HCT116 (cell line): ENCODE data around the gene PUSL1. TPM values are rescaled to one million over a fixed set of nuclear protein-coding genes. Genes with fewer than 3 reads are reported as not detected.

Experiments
- ATAC-seq: fragments of 200-7000 bp; cut with Tn5 transposase; 2 replicates; pipeline ENCODE4 v1.9.1; 2020; ENCODE audit warnings: mild to moderate bottlenecking, moderate library complexity
- BruUV-seq: library from RNA; stranded (reverse); fragments of 400-500 nt; replicated peaks from 2 replicates; lab custom pipeline; 2021; lab: Mats Ljungman, UMichigan
- CTCF ChIA-PET: fragments of 300-600 bp; sonication (Branson Sonifier 250); formaldehyde crosslinking; loops from one replicate; lab custom pipeline; 2021; ENCODE audit warnings: antibody characterized with exemption; lab: Charles Lee
- POLR2A ChIA-PET: fragments of 300-600, 350-600 bp; sonication (Branson Sonifier 250); formaldehyde crosslinking; loops from one replicate; lab custom pipeline; 2021; ENCODE audit warnings: antibody characterized with exemption; lab: Charles Lee
- RAD21 ChIA-PET, 2 experiments: fragments of 300-600 bp; sonication (Branson Sonifier 250); formaldehyde crosslinking; loops; one replicate each; lab custom pipeline; 2023; ENCODE audit warnings: low total read pairs in 2 of 2; ENCODE audit not compliant: uncharacterized antibody in 2 of 2, unreplicated experiment in 2 of 2, low non-redundant PET in 1 of 2; lab: Charles Lee
- DNase-seq: peaks from one replicate; pipeline ENCODE4 v3.0.0-alpha.2; 2010; ENCODE audit warnings: low read depth, low spot score
- H2AFZ ChIP-seq: fragments of 200-600 bp; shearing (Covaris generic), sonication (generic); 2 replicates; pipeline ENCODE4 v1.6.1; 2017; ENCODE audit warnings: low read depth, mixed run types, mixed read lengths, antibody characterized with exemption, low read length; ENCODE audit not compliant: poor library complexity, severe bottlenecking
- H3K27ac ChIP-seq: 2 replicates; pipeline ENCODE4 v1.5.1; 2012; ENCODE audit warnings: low read depth, low read length
- H3K27me3 ChIP-seq: fragments of 200-600 bp; sonication (generic); 2 replicates; pipeline ENCODE4 v1.6.1; 2016; ENCODE audit warnings: mixed run types, low read length, mixed read lengths; ENCODE audit not compliant: insufficient read depth
- H3K36me3 ChIP-seq, 2 experiments: fragments of 200-500 bp in 1 of 2; fragments of 200-600 bp in 1 of 2; sonication (Bioruptor generic) in 1 of 2; sonication (generic) in 1 of 2; 2 replicates each; pipeline versions ENCODE4 v1.5.1 to v1.6.1; 2014 to 2016; ENCODE audit warnings: low read length in 2 of 2, inconsistent platforms in 1 of 2, mixed read lengths in 1 of 2, mixed run types in 1 of 2; ENCODE audit not compliant: insufficient read depth in 2 of 2, control insufficient read depth in 1 of 2
- H3K4me1 ChIP-seq, 2 experiments: fragments of 200-600 bp in 1 of 2; sonication (generic) in 1 of 2; 2 replicates each; pipeline versions ENCODE4 v1.5.1 to v1.6.1; 2012 to 2017; ENCODE audit warnings: low read length in 2 of 2, inconsistent platforms in 1 of 2, mild to moderate bottlenecking in 1 of 2, mixed read lengths in 1 of 2, mixed run types in 1 of 2, moderate library complexity in 1 of 2; ENCODE audit not compliant: insufficient read depth in 2 of 2, control insufficient read depth in 1 of 2
- H3K4me2 ChIP-seq: fragments of 200-600 bp; sonication (generic); 2 replicates; pipeline ENCODE4 v1.6.1; 2017; ENCODE audit warnings: mixed run types, low read length, mixed read lengths
- H3K4me3 ChIP-seq, 2 experiments: fragments of 200-600 bp in 1 of 2; sonication (generic) in 1 of 2; replicated peaks in 1 of 2; 2 replicates each; pipeline ENCODE4 v1.5.1; 2011 to 2016; ENCODE audit warnings: low read length in 2 of 2, control low read depth in 1 of 2, low read depth in 1 of 2, mild to moderate bottlenecking in 1 of 2, mixed read lengths in 1 of 2, mixed run types in 1 of 2
- H3K79me2 ChIP-seq: fragments of 200-600 bp; sonication (generic); 2 replicates; pipeline ENCODE4 v1.6.1; 2017; ENCODE audit warnings: mild to moderate bottlenecking, mixed run types, low read length, moderate library complexity, mixed read lengths; ENCODE audit not compliant: insufficient read depth
- H3K9ac ChIP-seq: fragments of 200-600 bp; sonication (generic); 2 replicates; pipeline ENCODE4 v1.6.1; 2016; ENCODE audit warnings: low read length, mixed read lengths
- H3K9me2 ChIP-seq: fragments of 200-600 bp; sonication (generic), shearing (Covaris generic); 2 replicates; pipeline ENCODE4 v1.6.1; 2017; ENCODE audit warnings: mixed run types, mild to moderate bottlenecking, moderate library complexity; ENCODE audit not compliant: insufficient read depth
- H3K9me3 ChIP-seq, 2 experiments: fragments of 200-500 bp in 1 of 2; fragments of 200-600 bp in 1 of 2; sonication (Bioruptor generic) in 1 of 2; sonication (generic) in 1 of 2; 2 replicates each; pipeline ENCODE4 v1.6.1; 2014 to 2017; ENCODE audit warnings: low read length in 2 of 2, mixed read lengths in 2 of 2, inconsistent platforms in 1 of 2, low read depth in 1 of 2, mild to moderate bottlenecking in 1 of 2, mixed run types in 1 of 2, moderate library complexity in 1 of 2; ENCODE audit not compliant: control insufficient read depth in 1 of 2, insufficient read depth in 1 of 2
- H4K20me1 ChIP-seq: fragments of 200-600 bp; sonication (generic), shearing (Covaris generic); 2 replicates; pipeline ENCODE4 v1.6.1; 2017; ENCODE audit warnings: mixed run types, mild to moderate bottlenecking, moderate library complexity; ENCODE audit not compliant: insufficient read depth
- ATF3 ChIP-seq: IDR thresholded peaks from 2 replicates; pipeline ENCODE4 v1.6.1; 2012
- CBX3 ChIP-seq: IDR thresholded peaks from 2 replicates; pipeline ENCODE4 v1.6.1; 2012; ENCODE audit warnings: low read depth
- CTCF ChIP-seq, 3 experiments: fragments of 200-600 bp in 1 of 3; sonication (generic) in 1 of 3; IDR thresholded peaks in 2 of 3; conservative IDR thresholded peaks in 1 of 3; 2 replicates each; pipeline ENCODE4 v1.5.1; 2012 to 2017; ENCODE audit warnings: low read depth in 2 of 3, low read length in 2 of 3, antibody characterized with exemption in 1 of 3, borderline replicate concordance in 1 of 3, control low read depth in 1 of 3, mild to moderate bottlenecking in 1 of 3, mixed read lengths in 1 of 3, mixed run types in 1 of 3, moderate library complexity in 1 of 3; ENCODE audit not compliant: insufficient read depth in 1 of 3
- MAX ChIP-seq: IDR thresholded peaks from 2 replicates; pipeline ENCODE4 v1.6.1; 2012
- POLR2A ChIP-seq: IDR thresholded peaks from 2 replicates; pipeline ENCODE4 v1.7.0; 2011; ENCODE audit warnings: borderline replicate concordance; ENCODE audit not compliant: insufficient read depth, insufficient read length; ENCODE audit errors: extremely low read depth
- POLR2AphosphoS5 ChIP-seq: IDR thresholded peaks from 2 replicates; pipeline ENCODE4 v1.6.1; 2011; ENCODE audit warnings: mild to moderate bottlenecking, low read depth, low read length, moderate library complexity
- RAD21 ChIP-seq: IDR thresholded peaks from 2 replicates; pipeline ENCODE4 v1.6.1; 2012; ENCODE audit warnings: low read depth, mild to moderate bottlenecking
- REST ChIP-seq: IDR thresholded peaks from 2 replicates; pipeline ENCODE4 v1.6.1; 2012; ENCODE audit warnings: low read depth
- SIN3A ChIP-seq: IDR thresholded peaks from 2 replicates; pipeline ENCODE4 v1.6.1; 2012; ENCODE audit warnings: low read depth
- SP1 ChIP-seq: IDR thresholded peaks from 2 replicates; pipeline ENCODE4 v1.6.1; 2012; ENCODE audit warnings: low read depth
- TCF7L2 ChIP-seq: IDR thresholded peaks from 2 replicates; pipeline ENCODE4 v1.7.0; 2011; ENCODE audit warnings: borderline replicate concordance, inconsistent platforms; ENCODE audit not compliant: insufficient read depth, insufficient read length; ENCODE audit errors: extremely low read depth
- ZBTB33 ChIP-seq: IDR thresholded peaks from 2 replicates; pipeline ENCODE4 v1.6.1; 2011; ENCODE audit warnings: mild to moderate bottlenecking, low read length, moderate library complexity; ENCODE audit not compliant: insufficient replicate concordance; ENCODE audit errors: extremely low read depth
- ZFX ChIP-seq: fragments of 450-650 bp; IDR thresholded peaks from 2 replicates; pipeline ENCODE4 v1.6.1; 2017
- ZNF274 ChIP-seq: fragments of 200-500 bp; sonication (Bioruptor generic); IDR thresholded peaks from 2 replicates; pipeline ENCODE4 v1.6.1; 2014; ENCODE audit warnings: mild to moderate bottlenecking, low read depth, low read length, inconsistent platforms
- intact Hi-C: fragments of 100-400 bp; cut with micrococcal nuclease; formaldehyde crosslinking; loops from 2 replicates; pipeline ENCODE4 v1.10.0; 2022
- total RNA-seq: library from RNA; stranded (reverse); gene quantifications from one replicate; pipeline ENCODE4 v1.2.1, GENCODE V29; 2021; ENCODE audit not compliant: unreplicated experiment

The PUSL1 gene
- total RNA-seq, 1 experiment from 2014 or later = 47.2 TPM

GRCh38 chr1:1285102-1285571, 23.3 kb upstream of the PUSL1 start (continued):
- TF ChIP-seq ZBTB33 = no peak

GRCh38 chr1:1285611-1286311, 22.6 kb upstream of the PUSL1 start:
- ATAC-seq (0 out of 2 replicates have a peak, but pooled peaks have one; percentile 12), DNase-seq (no peak)
- Histone ChIP-seq H3K4me2 (no peak overlapping the region), H3K27ac (no peak overlapping the region; the same call in 1 of the 2 replicates), H3K9me3 (no peaks in the 10 kb centered on the region), H3K9me2 (no peaks in the 10 kb centered on the region), H3K4me1 (peaks cover 5 to 29% of the 10 kb centered on the region in 2 experiments; a peak in 3 of 4 replicates), H3K79me2 (no peaks in the 10 kb centered on the region), H4K20me1 (no peaks in the 10 kb centered on the region), H3K9ac (no peak overlapping the region), H3K36me3 (no peaks in the 10 kb centered on the region), H3K27me3 (no peaks in the 10 kb centered on the region), H2AFZ (no peak overlapping the region), H3K4me3 (no peak overlapping the region)
- ChIA-PET CTCF (no interaction called here), RAD21 (no interaction called here), POLR2A (no interaction called here)
- intact Hi-C loops = no loop called here
- no peak for TF ChIP-seq POLR2A
- TF ChIP-seq ZNF274 = no peak
- TF ChIP-seq CBX3 = no peak
- no peak for TF ChIP-seq ZFX
- TF ChIP-seq ATF3 = no peak
- TF ChIP-seq RAD21 = no peak
- no peak for TF ChIP-seq TCF7L2
- no peak for TF ChIP-seq MAX
- no peak for TF ChIP-seq SIN3A
- no peak for TF ChIP-seq SP1
- TF ChIP-seq CTCF (IDR thresholded peaks at IDR 0.05 in 2 of 3, conservative IDR thresholded peaks at IDR 0.05 in 1 of 3; ENCODE audit: borderline replicate concordance in 1 of 3, insufficient read depth in 1 of 3, low read depth in 2 of 3, low read length in 2 of 3) = no peak
- no peak for TF ChIP-seq REST
- TF ChIP-seq POLR2AphosphoS5 = no peak
- BruUV-seq = no TSS peak
